SK-N-SH (cell line): ENCODE data around the gene TSHZ3.

Experiments used
- ELF1 ChIP-seq: IDR thresholded peaks from 2 replicates; pipeline ENCODE4 v1.4.0; 2012
- FOXJ3 ChIP-seq: sonication (generic); formaldehyde crosslinking; IDR thresholded peaks from 2 replicates; pipeline ENCODE4 v1.5.1; 2020; ENCODE audit warnings: mild to moderate bottlenecking, missing genetic modification reagents
- FOXM1 ChIP-seq: IDR thresholded peaks from 2 replicates; pipeline ENCODE4 v1.4.0; 2012; ENCODE audit warnings: low read depth, mild to moderate bottlenecking
- POLR2AphosphoS5 ChIP-seq: IDR thresholded peaks from 2 replicates; pipeline ENCODE4 v1.6.1; 2012; ENCODE audit warnings: low read depth, low read length
- SIN3A ChIP-seq: IDR thresholded peaks from 2 replicates; pipeline ENCODE4 v1.6.1; 2012; ENCODE audit warnings: low read depth, mild to moderate bottlenecking, low read length, moderate library complexity, borderline replicate concordance
- TAF1 ChIP-seq: IDR thresholded peaks from 2 replicates; pipeline ENCODE4 v1.6.1; 2012; ENCODE audit warnings: low read depth, mild to moderate bottlenecking, low read length, moderate library complexity, borderline replicate concordance
- TCF12 ChIP-seq: IDR thresholded peaks from 2 replicates; pipeline ENCODE4 v1.4.0; 2012
- TF ChIP-seq, protein P1 (sequence below): fragments of 200-600 bp; sonication (generic); IDR thresholded peaks from 2 replicates; pipeline ENCODE4 v1.6.1; 2017; ENCODE audit warnings: antibody characterized with exemption, mild to moderate bottlenecking, moderate library complexity
- TF ChIP-seq, protein P2 (sequence below): fragments of 150-350 bp; IDR thresholded peaks from 2 replicates; pipeline ENCODE4 v1.6.1; 2017; ENCODE audit warnings: antibody characterized with exemption, low read length, low read depth, borderline replicate concordance
- TF ChIP-seq, protein P3 (sequence below): IDR thresholded peaks from 2 replicates; pipeline ENCODE4 v1.4.0; 2012; ENCODE audit warnings: low read depth, borderline replicate concordance
- TF ChIP-seq, protein P4 (sequence below): IDR thresholded peaks from 2 replicates; pipeline ENCODE4 v1.4.0; 2012; ENCODE audit warnings: low read depth

DNA sequence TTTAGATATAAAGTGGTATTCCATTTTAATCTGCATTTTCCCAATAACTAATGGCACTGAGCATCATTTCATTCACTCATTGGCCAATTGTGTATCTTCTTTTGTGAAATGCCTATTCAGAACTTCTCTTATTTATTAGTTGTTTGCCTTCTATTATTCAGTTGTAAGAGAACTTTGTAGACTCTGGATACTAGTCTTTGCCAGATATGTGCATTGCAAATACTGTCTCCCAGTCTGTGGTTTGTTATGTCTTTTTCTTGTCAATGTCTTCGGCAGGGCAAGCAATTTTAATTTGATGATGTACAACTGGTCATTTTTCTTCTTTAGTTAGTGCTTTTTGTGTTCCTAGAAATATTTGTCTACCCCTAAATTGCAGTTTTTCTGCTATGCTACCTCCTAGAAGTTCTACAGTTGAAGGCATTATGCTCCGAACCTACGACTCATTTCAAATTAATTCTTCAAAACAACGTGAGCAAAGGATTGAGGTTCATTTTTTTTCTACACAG, 115.9 kb downstream of the TSHZ3 start:
- TF ChIP-seq TAF1 (no peak), FOXJ3 (CRISPR knock-in tag) (no peak), POLR2AphosphoS5 (no peak), FOXM1 (no peak), TCF12 (0 out of 2 replicates have a peak, but pooled peaks have one; percentile 1), ELF1 (no peak), SIN3A (no peak)
- TF ChIP-seq, protein P1, sequence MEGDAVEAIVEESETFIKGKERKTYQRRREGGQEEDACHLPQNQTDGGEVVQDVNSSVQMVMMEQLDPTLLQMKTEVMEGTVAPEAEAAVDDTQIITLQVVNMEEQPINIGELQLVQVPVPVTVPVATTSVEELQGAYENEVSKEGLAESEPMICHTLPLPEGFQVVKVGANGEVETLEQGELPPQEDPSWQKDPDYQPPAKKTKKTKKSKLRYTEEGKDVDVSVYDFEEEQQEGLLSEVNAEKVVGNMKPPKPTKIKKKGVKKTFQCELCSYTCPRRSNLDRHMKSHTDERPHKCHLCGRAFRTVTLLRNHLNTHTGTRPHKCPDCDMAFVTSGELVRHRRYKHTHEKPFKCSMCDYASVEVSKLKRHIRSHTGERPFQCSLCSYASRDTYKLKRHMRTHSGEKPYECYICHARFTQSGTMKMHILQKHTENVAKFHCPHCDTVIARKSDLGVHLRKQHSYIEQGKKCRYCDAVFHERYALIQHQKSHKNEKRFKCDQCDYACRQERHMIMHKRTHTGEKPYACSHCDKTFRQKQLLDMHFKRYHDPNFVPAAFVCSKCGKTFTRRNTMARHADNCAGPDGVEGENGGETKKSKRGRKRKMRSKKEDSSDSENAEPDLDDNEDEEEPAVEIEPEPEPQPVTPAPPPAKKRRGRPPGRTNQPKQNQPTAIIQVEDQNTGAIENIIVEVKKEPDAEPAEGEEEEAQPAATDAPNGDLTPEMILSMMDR = no peak
- TF ChIP-seq, protein P2, sequence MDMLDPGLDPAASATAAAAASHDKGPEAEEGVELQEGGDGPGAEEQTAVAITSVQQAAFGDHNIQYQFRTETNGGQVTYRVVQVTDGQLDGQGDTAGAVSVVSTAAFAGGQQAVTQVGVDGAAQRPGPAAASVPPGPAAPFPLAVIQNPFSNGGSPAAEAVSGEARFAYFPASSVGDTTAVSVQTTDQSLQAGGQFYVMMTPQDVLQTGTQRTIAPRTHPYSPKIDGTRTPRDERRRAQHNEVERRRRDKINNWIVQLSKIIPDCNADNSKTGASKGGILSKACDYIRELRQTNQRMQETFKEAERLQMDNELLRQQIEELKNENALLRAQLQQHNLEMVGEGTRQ = no peak
- TF ChIP-seq, protein P3, sequence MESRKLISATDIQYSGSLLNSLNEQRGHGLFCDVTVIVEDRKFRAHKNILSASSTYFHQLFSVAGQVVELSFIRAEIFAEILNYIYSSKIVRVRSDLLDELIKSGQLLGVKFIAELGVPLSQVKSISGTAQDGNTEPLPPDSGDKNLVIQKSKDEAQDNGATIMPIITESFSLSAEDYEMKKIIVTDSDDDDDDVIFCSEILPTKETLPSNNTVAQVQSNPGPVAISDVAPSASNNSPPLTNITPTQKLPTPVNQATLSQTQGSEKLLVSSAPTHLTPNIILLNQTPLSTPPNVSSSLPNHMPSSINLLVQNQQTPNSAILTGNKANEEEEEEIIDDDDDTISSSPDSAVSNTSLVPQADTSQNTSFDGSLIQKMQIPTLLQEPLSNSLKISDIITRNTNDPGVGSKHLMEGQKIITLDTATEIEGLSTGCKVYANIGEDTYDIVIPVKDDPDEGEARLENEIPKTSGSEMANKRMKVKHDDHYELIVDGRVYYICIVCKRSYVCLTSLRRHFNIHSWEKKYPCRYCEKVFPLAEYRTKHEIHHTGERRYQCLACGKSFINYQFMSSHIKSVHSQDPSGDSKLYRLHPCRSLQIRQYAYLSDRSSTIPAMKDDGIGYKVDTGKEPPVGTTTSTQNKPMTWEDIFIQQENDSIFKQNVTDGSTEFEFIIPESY = no peak
- TF ChIP-seq, protein P4, sequence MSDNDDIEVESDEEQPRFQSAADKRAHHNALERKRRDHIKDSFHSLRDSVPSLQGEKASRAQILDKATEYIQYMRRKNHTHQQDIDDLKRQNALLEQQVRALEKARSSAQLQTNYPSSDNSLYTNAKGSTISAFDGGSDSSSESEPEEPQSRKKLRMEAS = no peak
